ENCODE data around the gene WDR27. TPM values are rescaled to one million over a fixed set of nuclear protein-coding genes. Genes with fewer than 3 reads are reported as not detected.

WDR27 gene
- total RNA-seq, 2 experiments from 2014 or later: 37.9 to 38.3 TPM

DNA sequence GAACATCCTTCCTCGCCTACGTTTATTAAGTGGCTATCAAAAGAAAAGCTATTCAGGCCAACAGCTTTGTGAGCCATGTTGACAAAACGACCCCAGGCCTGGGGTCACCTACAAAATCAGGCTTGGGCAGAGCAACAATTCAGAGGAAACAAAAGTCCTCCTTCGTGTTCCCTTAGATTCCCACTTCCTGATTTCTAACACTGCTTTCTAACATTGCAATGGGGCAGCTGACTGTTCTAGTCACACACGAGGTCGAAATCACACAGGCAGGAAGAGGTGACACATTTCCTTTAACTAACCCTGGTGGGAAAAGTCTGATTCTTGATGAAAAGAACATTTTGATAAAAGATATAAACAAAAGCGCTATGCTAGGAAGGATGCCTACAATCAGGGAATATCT, 31.9 kb downstream of the WDR27 start:
- H3K27ac Mint-ChIP-seq: no peak overlapping the region
- peaks cover 27% of the 10 kb centered on the region for H3K36me3 Mint-ChIP-seq (ENCODE audit: low read depth)
- H3K4me1 Mint-ChIP-seq (ENCODE audit: low read depth): peaks cover 4% of the 10 kb centered on the region
- no peak for DNase-seq
- intact Hi-C loops (cut with micrococcal nuclease): no loop called here
- H3K27me3 Mint-ChIP-seq (ENCODE audit: low read depth): no peaks in the 10 kb centered on the region
- H3K9me3 Mint-ChIP-seq: no peaks in the 10 kb centered on the region
- CTCF ChIA-PET: no interaction called here
- no peak overlapping the region for H3K4me3 Mint-ChIP-seq

DNA sequence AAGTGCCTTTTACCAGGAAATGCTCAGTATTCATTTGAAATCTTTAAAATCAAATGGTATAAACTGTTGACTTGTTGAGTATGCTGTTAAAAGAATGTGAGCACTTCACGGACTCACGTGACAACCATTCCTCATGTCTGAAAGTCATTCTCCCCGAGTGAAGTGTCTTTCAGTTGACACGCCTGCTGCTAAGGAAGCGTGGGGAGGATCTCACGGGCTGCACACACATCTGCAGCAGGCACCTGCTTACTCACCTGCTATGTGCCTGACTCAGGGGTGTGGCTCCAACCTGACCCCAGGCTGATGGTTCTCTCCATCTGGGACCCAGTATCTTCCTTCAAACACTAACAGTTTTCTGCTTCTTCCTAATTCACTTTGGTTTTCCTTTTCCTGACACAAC, 32.7 kb downstream of the WDR27 start:
- no peaks in the 10 kb centered on the region for H3K27me3 Mint-ChIP-seq (ENCODE audit: low read depth)
- CTCF ChIA-PET: no interaction called here
- no peak for DNase-seq
- peaks cover 4% of the 10 kb centered on the region for H3K4me1 Mint-ChIP-seq (ENCODE audit: low read depth)
- intact Hi-C loops (cut with micrococcal nuclease): no loop called here
- no peak overlapping the region for H3K27ac Mint-ChIP-seq
- H3K36me3 Mint-ChIP-seq (ENCODE audit: low read depth): peaks cover 23% of the 10 kb centered on the region
- no peak overlapping the region for H3K4me3 Mint-ChIP-seq
- H3K9me3 Mint-ChIP-seq: no peaks in the 10 kb centered on the region

DNA sequence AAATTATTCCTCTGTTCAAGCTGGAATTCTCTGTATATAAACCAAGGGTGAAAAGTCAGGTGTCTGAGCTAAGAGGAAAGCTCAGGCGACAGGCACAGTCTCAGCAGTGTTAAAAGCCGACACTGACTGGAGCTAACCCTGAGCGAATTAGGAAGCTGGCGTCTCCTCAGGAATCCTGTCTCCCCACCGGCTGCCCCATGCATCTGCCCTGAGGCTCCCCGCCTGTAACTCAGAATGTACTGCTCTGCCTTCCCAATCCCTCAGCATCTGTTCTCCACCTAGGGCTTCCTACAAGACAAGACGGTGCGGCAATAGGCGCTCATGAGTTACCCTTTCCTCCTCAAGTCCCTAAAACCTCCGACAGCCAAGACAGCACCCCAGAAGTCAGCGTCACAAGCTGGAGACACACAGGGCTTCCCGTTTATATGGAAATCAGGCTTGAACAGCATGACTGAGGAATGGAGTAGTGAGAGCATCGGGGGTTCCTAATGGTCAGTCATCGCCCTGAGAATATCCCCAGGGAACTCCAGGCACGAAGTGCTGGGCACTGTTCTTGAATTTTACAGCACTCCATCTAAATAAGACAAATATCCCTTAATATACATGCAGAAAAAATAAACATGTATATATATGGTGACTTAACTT, 33.5 kb downstream of the WDR27 start:
- no peaks in the 10 kb centered on the region for H3K9me3 Mint-ChIP-seq
- CTCF ChIA-PET: no interaction called here
- no peaks in the 10 kb centered on the region for H3K27me3 Mint-ChIP-seq (ENCODE audit: low read depth)
- H3K4me3 Mint-ChIP-seq: no peak overlapping the region
- peaks cover 26% of the 10 kb centered on the region for H3K36me3 Mint-ChIP-seq (ENCODE audit: low read depth)
- intact Hi-C loops (cut with micrococcal nuclease): no loop called here
- no peak for DNase-seq
- H3K27ac Mint-ChIP-seq: no peak overlapping the region
- peaks cover 4% of the 10 kb centered on the region for H3K4me1 Mint-ChIP-seq (ENCODE audit: low read depth)

DNA sequence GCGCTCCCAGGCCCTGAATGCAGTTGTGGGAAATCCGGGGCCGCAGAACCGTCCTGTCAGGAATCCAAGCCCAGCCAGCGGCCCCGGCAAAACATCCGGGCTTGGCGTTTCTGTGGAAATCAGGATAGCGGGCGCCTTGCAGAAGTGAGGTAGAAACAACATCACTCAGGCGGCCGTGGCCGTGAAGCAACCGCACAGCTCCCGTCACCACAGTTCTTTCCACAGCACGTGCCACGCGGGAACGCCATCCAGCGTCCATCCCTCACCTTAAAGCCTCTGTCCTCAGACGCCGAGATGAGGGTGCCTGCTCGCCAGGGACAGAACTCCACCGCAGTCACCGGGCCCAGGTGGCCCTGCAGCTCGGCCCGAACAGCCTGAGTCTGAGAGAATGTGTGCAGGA, 34.1 kb downstream of the WDR27 start:
- H3K27ac Mint-ChIP-seq: no peak overlapping the region
- H3K27me3 Mint-ChIP-seq (ENCODE audit: low read depth): no peaks in the 10 kb centered on the region
- CTCF ChIA-PET: no interaction called here
- peaks cover 4% of the 10 kb centered on the region for H3K4me1 Mint-ChIP-seq (ENCODE audit: low read depth)
- H3K9me3 Mint-ChIP-seq: no peaks in the 10 kb centered on the region
- H3K36me3 Mint-ChIP-seq (ENCODE audit: low read depth): peaks cover 32% of the 10 kb centered on the region
- intact Hi-C loops (cut with micrococcal nuclease): no loop called here
- no peak for DNase-seq
- no peak overlapping the region for H3K4me3 Mint-ChIP-seq

DNA sequence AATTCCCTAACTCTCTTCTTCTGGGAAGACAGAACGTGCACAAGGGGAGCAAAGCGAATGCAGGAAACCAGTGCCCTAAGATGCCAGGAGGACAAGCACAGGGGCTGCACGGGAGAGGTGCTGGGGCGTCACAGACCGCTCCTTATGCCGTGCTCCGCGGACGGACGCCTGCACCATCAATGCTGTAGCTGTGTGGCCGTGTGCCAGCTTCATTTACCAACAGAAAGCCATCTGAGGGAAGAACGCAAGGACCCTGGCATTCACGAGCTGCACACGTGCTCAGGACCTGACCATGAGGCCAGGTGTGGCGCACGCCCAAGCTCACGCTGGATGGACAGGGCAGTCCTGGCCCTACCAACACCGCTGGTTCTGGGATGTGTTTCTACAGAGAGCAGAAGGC, 35.4 kb downstream of the WDR27 start:
- Mint-ChIP-seq H3K27ac (no peak overlapping the region), H3K4me1 (ENCODE audit: low read depth) (peaks cover 4% of the 10 kb centered on the region), H3K36me3 (ENCODE audit: low read depth) (peaks cover 29% of the 10 kb centered on the region), H3K27me3 (ENCODE audit: low read depth) (no peaks in the 10 kb centered on the region), H3K9me3 (no peaks in the 10 kb centered on the region), H3K4me3 (no peak overlapping the region)
- intact Hi-C loops (cut with micrococcal nuclease): no loop called here
- CTCF ChIA-PET: no interaction called here
- no peak for DNase-seq

DNA sequence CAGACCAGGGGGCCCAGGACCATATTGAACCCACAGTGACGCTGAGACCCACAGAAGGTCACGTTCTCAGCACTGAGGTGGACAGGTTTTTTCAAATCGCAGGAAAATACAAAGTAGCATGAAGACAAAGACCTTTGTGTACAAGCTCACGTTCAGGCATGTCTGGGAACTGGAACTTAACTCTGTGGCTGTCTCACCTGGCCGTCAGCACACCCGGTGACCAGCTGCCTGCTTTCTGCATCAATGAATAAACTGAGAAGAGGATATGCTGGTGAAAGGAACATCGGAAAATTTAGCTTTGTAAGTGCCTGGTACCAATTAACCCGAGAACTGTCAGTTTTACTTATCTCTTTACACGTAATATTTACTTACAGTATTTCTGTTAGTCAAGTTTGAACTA, 36.5 kb downstream of the WDR27 start:
- intact Hi-C loops (cut with micrococcal nuclease): no loop called here
- no peaks in the 10 kb centered on the region for H3K9me3 Mint-ChIP-seq
- CTCF ChIA-PET: no interaction called here
- H3K27ac Mint-ChIP-seq: no peak overlapping the region
- H3K36me3 Mint-ChIP-seq (ENCODE audit: low read depth): peaks cover 27% of the 10 kb centered on the region
- H3K4me3 Mint-ChIP-seq: no peak overlapping the region
- H3K4me1 Mint-ChIP-seq (ENCODE audit: low read depth): peaks cover 4% of the 10 kb centered on the region
- DNase-seq: no peak
- H3K27me3 Mint-ChIP-seq (ENCODE audit: low read depth): no peaks in the 10 kb centered on the region

DNA sequence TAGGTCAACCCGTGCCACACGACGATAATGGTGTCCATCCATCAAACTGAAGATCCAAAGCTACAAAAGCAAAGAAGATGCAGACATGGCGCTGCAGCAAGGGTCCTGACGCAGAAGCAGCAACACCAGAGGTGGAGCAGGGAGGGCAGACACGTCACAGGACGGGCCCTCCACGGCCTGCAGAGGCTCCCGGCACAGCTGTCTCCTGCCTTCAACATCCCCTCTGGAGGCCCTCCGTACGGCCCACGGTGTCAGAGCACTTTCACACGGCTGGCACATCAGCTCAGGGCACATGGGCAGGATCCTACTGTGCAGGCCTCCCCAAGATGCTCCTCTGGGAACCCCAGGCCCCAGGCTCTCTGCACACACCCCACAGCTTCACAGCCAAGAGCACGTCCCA, 37.6 kb downstream of the WDR27 start:
- no peak overlapping the region for H3K4me3 Mint-ChIP-seq
- CTCF ChIA-PET: no interaction called here

DNA sequence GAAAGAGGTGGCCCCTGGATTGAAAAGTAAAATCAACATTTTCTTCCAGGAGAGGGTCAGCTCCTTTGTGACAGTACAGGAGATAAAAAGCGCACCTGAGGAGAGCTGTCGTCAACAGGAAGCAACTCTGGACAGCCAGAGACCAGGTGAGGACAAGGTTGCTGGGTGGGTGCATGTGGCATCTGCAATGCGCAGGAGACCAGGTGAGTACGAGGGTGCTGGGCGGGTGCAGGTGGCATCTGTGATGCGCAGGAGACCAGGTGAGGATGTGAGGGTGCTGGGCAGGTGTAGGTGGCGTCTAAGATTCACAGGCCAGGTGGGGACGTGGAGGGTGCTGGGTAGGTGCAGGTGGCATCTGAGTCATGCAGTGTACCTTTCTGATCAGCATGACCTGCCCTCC, 38.4 kb downstream of the WDR27 start:
- Mint-ChIP-seq H3K27me3 (ENCODE audit: low read depth) (no peaks in the 10 kb centered on the region), H3K4me1 (ENCODE audit: low read depth) (no peaks in the 10 kb centered on the region), H3K4me3 (no peak overlapping the region), H3K27ac (no peak overlapping the region), H3K36me3 (ENCODE audit: low read depth) (peaks cover 27% of the 10 kb centered on the region), H3K9me3 (no peaks in the 10 kb centered on the region)
- CTCF ChIA-PET: no interaction called here
- DNase-seq: no peak
- intact Hi-C loops (cut with micrococcal nuclease): no loop called here

More for the DNA sequence above, 37.6 kb downstream of the WDR27 start:
- Mint-ChIP-seq H3K27ac (no peak overlapping the region), H3K27me3 (ENCODE audit: low read depth) (no peaks in the 10 kb centered on the region), H3K9me3 (no peaks in the 10 kb centered on the region), H3K4me1 (ENCODE audit: low read depth) (no peaks in the 10 kb centered on the region), H3K36me3 (ENCODE audit: low read depth) (peaks cover 30% of the 10 kb centered on the region)
- DNase-seq: no peak
- intact Hi-C loops (cut with micrococcal nuclease): no loop called here

DNA sequence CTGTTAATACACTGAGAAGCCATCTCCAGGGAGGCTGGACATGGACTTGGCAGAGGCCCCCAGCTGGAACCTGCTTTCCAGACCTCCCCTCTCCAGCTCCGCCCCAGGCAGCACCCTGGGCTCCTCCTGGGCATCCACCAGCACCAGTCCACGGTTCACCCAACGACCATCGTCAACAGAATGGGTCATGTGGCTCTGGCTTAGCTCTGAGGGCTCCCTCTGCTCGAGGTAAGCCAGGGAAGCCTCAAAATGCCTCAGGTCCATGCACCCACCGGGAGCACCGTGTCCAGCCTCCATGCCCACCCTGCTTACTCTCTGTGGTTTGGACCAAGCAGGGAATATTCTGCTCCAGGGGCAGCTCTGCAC, 40.5 kb downstream of the WDR27 start:
- H3K36me3 Mint-ChIP-seq (ENCODE audit: low read depth): peaks cover 27% of the 10 kb centered on the region

DNA sequence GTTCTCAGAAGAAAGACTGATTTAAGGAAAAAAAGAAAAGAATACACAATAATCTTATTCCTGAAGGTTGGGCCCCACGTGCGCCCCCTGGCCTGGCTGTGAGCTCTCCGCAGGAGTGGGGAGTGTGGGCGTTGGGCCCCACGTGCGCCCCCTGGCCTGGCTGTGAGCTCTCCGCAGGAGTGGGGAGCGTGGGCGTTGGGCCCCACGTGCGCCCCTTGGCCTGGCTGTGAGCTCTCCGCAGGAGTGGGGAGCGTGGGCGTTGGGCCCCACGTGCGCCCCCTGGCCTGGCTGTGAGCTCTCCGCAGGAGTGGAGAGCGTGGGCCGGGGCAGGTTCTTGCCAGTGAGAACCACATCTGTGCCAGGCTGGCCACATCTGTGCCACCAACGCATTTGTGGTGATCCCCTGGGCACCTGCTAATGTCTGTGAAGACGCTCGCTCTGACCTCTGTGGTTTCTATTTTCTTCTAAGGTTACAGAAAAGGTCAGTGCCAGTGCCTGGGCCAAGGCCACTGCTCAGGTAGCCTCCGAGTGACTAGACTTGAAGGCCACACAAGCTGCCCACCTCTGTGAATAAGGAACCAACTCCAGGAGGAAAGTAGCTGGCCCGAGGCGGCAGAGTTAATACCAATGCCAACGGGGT, 41.0 kb downstream of the WDR27 start:
- intact Hi-C loops (cut with micrococcal nuclease): no loop called here
- no peaks in the 10 kb centered on the region for H3K9me3 Mint-ChIP-seq
- H3K4me3 Mint-ChIP-seq: no peak overlapping the region
- peaks cover 28% of the 10 kb centered on the region for H3K36me3 Mint-ChIP-seq (ENCODE audit: low read depth)
- CTCF ChIA-PET: no interaction called here
- H3K27me3 Mint-ChIP-seq (ENCODE audit: low read depth): no peaks in the 10 kb centered on the region
- no peak for DNase-seq
- no peaks in the 10 kb centered on the region for H3K4me1 Mint-ChIP-seq (ENCODE audit: low read depth)
- H3K27ac Mint-ChIP-seq: no peak overlapping the region

More for the DNA sequence above, 40.5 kb downstream of the WDR27 start:
- Mint-ChIP-seq H3K27ac (no peak overlapping the region), H3K4me3 (no peak overlapping the region), H3K27me3 (ENCODE audit: low read depth) (no peaks in the 10 kb centered on the region), H3K4me1 (ENCODE audit: low read depth) (no peaks in the 10 kb centered on the region), H3K9me3 (no peaks in the 10 kb centered on the region)
- DNase-seq: no peak
- CTCF ChIA-PET: no interaction called here
- intact Hi-C loops (cut with micrococcal nuclease): no loop called here

DNA sequence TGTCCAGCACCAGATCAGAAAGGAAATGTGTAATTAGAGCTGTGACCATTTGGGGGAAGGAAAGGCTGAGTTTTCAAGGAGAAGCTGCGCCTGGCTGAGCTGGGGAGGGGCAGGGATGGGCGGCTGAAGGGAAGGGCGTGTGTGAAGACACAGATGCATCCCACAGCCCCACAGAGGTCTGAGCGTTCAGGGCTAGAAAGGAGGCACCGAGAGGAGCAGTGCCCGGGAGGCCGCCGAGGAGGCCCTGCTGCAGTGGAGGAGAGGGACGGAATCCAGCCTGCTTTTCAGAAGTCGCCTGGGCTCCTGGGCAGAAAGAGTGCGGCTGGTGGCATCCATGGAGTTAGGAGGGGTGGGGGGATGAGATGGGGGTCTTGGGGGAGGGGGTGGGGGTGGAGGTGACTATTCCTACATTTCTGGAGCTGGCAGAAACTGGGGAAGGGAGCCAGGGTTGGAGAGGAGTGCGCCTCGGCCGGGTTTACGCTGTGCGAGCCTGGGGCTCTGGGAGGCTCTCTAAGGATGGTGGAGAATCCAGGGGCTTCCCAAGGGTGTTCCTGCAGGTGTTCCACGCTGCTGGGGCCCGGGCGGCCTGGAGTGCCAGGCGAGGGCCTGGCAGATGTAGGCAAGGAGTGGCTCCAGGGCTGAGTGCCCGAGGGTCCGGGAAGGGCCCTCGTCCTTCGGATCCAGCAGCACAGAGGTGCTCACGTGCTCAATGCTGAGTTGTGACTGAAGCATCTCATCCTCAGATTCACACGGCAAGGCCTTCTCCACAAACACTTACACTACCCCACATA, 41.8 kb downstream of the WDR27 start:
- CTCF ChIA-PET: no interaction called here
- no peaks in the 10 kb centered on the region for H3K9me3 Mint-ChIP-seq
- H3K36me3 Mint-ChIP-seq (ENCODE audit: low read depth): peaks cover 28% of the 10 kb centered on the region
- no peaks in the 10 kb centered on the region for H3K27me3 Mint-ChIP-seq (ENCODE audit: low read depth)
- no peak for DNase-seq
- H3K4me3 Mint-ChIP-seq: no peak overlapping the region
- no peak overlapping the region for H3K27ac Mint-ChIP-seq
- no peaks in the 10 kb centered on the region for H3K4me1 Mint-ChIP-seq (ENCODE audit: low read depth)
- intact Hi-C loops (cut with micrococcal nuclease): loop anchor here (10.0 kb wide), 1 partner anchor 765 kb away; no protein-coding TSS in a partner anchor

DNA sequence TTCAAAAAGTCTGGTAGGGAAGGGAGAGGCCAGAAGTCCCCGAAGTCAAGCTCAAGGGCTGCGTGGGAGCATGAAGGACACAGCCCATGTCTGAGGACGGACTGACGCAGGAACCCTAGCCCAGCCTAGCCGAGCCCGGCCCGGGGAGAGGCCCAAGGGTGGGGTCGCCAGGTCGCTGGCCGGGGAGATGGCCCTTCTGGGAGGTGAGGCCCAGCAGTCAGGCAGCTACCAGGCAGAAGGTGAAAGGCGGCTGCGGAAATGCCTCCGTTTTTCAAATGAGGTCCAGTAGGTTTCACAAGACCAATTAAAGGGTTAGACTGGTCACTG, 44.6 kb downstream of the WDR27 start:
- Mint-ChIP-seq H3K27ac (no peak overlapping the region), H3K4me1 (ENCODE audit: low read depth) (peaks cover 3% of the 10 kb centered on the region), H3K27me3 (ENCODE audit: low read depth) (no peaks in the 10 kb centered on the region), H3K4me3 (no peak overlapping the region), H3K36me3 (ENCODE audit: low read depth) (peaks cover 17% of the 10 kb centered on the region), H3K9me3 (no peaks in the 10 kb centered on the region)
- CTCF ChIA-PET: no interaction called here
- intact Hi-C loops (cut with micrococcal nuclease): loop anchor here (10.0 kb wide), 1 partner anchor 762 kb away; no protein-coding TSS in a partner anchor
- DNase-seq: no peak

Measured in activated naive CD4-positive, alpha-beta T cell treated with anti-CD3 and anti-CD28 coated beads for 36 hours (primary cell).